Activated naive CD4-positive, alpha-beta T cell treated with anti-CD3 and anti-CD28 coated beads, Interleukin-2, amount 50 U/mL, for 72 hours (primary cell): Measurements from ENCODE around the gene OR5H15. TPM values are rescaled to one million over a fixed set of nuclear protein-coding genes. Genes with fewer than 3 reads are reported as not detected.

Experiments used
- ATAC-seq, 2 donors: fragments of 150-1000 bp; cut with Tn5 transposase; 2 replicates each; pipeline ENCODE4 v1.10.0; 2021; ENCODE audit warnings: mild to moderate bottlenecking in 2 of 2, moderate library complexity in 2 of 2
- DNase-seq, 2 donors: peaks; one replicate each; pipeline ENCODE4 v3.0.0; 2021 to 2022; ENCODE audit warnings: low spot score in 2 of 2
- H3K27ac Mint-ChIP-seq, 2 donors: one replicate each; pipeline ENCODE4 v1.8.0; 2022; ENCODE audit warnings: mild to moderate bottlenecking in 2 of 2, mixed read lengths in 2 of 2
- H3K36me3 Mint-ChIP-seq, 2 donors: one replicate each; pipeline ENCODE4 v1.8.0; 2022; ENCODE audit warnings: mixed read lengths in 2 of 2
- H3K9me3 Mint-ChIP-seq, 2 donors: one replicate each; pipeline ENCODE4 v1.8.0; 2022; ENCODE audit warnings: mixed read lengths in 2 of 2
- total RNA-seq, 2 donors: library from RNA; stranded (reverse); gene quantifications; one replicate each; pipeline ENCODE4 v1.2.3, GENCODE V29; 2022

Gene OR5H15
- total RNA-seq, 2 donors from 2014 or later: not detected

- Mint-ChIP-seq H3K9me3 (no peaks in the 10 kb centered on the region), H3K27ac (no peak overlapping the region)
These were observed 42.7 kb downstream of the OR5H15 start for GRCh38 chr3:98209244-98209643.

GRCh38 chr3:98213276-98213675 is 46.8 kb downstream of the OR5H15 start:
- no peak for DNase-seq
- no peak for ATAC-seq
- Mint-ChIP-seq H3K36me3 (no peaks in the 10 kb centered on the region), H3K27ac (no peak overlapping the region), H3K9me3 (no peaks in the 10 kb centered on the region)

More at GRCh38 chr3:98209244-98209643, 42.7 kb downstream of the OR5H15 start:
- DNase-seq (no peak), ATAC-seq (no peak)
- no peaks in the 10 kb centered on the region for H3K36me3 Mint-ChIP-seq

GRCh38 chr3:98215051-98215450 is 48.6 kb downstream of the OR5H15 start:
- no peak for DNase-seq
- no peak for ATAC-seq
- no peak overlapping the region for H3K27ac Mint-ChIP-seq
- no peaks in the 10 kb centered on the region for H3K36me3 Mint-ChIP-seq
- H3K9me3 Mint-ChIP-seq: no peaks in the 10 kb centered on the region

Other genes starting within 250 kb of the OR5H15 start
- 10 to 100 TPM in 1 of 2 donors, 1 to 10 TPM in 1; 9.3 to 38.9 TPM for gene RIOX2, start 194.3 kb upstream of the OR5H15 start, total RNA-seq
- not detected for gene GABRR3, start 131.4 kb upstream of the OR5H15 start, total RNA-seq
- not detected for gene OR5AC2, start 79.5 kb upstream of the OR5H15 start, total RNA-seq
- not detected for gene OR5H1, start 36.0 kb upstream of the OR5H15 start, total RNA-seq
- under 1 TPM in 1 of 2 donors, not detected in 1; 0.02 TPM for gene OR5H14, start 19.2 kb upstream of the OR5H15 start, total RNA-seq
- not detected for gene OR5H6, start 97.5 kb downstream of the OR5H15 start, total RNA-seq
- not detected for gene OR5H2, start 115.8 kb downstream of the OR5H15 start, total RNA-seq
- gene OR5K4, start 187.2 kb downstream of the OR5H15 start, total RNA-seq: not detected
- gene OR5K3, start 224.0 kb downstream of the OR5H15 start, total RNA-seq: not detected